ENCODE data around the gene KCNG2.

- TF ChIP-seq CTCF (conservative IDR thresholded peaks at IDR 0.05) (no peak), EZH2 (IDR thresholded peaks at IDR 0.05; ENCODE audit: low read depth) (no peak)
These were observed 50.0 kb downstream of the KCNG2 start for GRCh38 chr18:79847606-79848293.
